ENCODE data around the gene TRIO.

The TRIO gene

DNA sequence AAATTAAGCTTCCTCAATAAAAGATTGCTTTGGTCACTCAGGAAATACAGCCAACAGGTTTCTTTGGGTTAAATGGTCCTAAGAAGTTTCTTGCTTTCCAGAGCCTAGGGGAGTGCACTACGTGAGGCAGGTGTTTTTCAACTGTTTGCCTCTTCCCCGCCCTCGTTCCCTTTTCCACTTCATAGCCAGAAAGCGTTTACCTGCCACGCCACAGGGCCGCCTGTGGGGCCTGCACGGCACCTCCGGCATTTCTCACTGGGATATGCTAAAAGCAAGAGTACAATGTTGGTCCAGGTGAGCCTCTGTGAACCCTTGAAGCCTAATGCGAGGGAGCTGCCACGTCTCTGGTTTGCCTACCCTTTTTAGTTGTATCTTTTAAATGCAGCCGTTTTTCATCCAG is 270.9 kb downstream of the TRIO start:
- DNase-seq (ENCODE audit: low read depth), result no peak
- TF ChIP-seq, protein P1, sequence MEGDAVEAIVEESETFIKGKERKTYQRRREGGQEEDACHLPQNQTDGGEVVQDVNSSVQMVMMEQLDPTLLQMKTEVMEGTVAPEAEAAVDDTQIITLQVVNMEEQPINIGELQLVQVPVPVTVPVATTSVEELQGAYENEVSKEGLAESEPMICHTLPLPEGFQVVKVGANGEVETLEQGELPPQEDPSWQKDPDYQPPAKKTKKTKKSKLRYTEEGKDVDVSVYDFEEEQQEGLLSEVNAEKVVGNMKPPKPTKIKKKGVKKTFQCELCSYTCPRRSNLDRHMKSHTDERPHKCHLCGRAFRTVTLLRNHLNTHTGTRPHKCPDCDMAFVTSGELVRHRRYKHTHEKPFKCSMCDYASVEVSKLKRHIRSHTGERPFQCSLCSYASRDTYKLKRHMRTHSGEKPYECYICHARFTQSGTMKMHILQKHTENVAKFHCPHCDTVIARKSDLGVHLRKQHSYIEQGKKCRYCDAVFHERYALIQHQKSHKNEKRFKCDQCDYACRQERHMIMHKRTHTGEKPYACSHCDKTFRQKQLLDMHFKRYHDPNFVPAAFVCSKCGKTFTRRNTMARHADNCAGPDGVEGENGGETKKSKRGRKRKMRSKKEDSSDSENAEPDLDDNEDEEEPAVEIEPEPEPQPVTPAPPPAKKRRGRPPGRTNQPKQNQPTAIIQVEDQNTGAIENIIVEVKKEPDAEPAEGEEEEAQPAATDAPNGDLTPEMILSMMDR (IDR thresholded peaks at IDR 0.05; ENCODE audit: low read depth, low read length, missing control alignments), result no peak
- no peak overlapping the region for H3K4me3 ChIP-seq (ENCODE audit: low read depth, low read length)
- in situ Hi-C loops (cut with HindIII; ENCODE audit: low sequenced_read_pairs), result loop anchor here (5.0 kb wide), 1 partner anchor 93 kb away; no protein-coding TSS in a partner anchor

DNA sequence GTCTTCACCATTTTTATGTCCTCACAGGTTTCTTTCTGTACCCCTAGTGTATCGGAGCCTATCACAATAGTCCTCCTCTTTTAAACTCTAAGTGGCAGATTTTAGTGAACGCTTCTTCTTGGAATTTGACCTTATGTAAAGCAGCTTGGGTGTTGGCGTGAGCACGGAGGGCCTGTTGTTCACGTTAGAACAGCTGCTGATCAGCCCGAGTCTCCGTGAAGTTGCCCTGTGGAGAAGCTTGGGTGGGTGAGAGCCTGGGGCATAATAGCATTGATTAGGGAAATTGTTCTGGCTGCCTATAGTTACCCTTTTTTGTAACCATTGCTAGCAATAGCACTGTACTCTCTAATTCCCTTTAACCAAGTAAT is 271.5 kb downstream of the TRIO start:
- H3K4me3 ChIP-seq (ENCODE audit: low read depth, low read length), result no peak overlapping the region
- TF ChIP-seq, protein P1 (IDR thresholded peaks at IDR 0.05; ENCODE audit: low read depth, low read length, missing control alignments), result no peak
- in situ Hi-C loops (cut with HindIII; ENCODE audit: low sequenced_read_pairs), result loop anchor here (5.0 kb wide), 1 partner anchor 93 kb away; no protein-coding TSS in a partner anchor
- DNase-seq (ENCODE audit: low read depth), result no peak

DNA sequence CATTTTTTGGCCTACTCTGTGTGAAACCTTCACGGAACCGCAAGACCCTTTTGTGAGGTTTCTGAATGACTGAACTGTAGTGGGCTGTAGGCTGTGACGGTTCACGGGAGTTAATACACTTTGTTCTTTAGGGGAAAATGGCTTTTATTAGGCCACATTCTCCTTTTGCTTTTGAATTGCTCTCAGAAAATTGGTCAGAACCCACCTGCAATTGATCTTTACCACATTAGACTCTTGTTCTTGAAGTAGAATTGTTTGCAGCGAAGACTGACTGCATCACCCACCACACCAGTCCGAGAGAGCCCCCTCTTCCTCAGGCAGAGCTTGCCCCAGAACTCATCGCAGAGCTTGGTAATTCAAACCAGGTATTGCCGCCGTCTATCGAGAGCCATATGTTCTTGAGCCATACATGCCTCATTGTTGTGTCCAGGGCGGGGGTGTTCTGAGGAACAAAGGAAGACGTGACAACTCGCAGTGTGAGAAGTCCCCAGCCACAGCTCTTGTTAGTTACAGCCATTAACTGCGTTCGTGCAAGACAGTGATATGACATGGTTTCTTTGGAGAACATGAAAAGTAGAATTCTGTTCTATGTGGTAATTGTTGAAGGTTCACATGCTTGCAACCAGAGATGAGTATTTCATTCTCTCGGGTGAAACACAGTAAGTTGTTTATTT is 272.0 kb downstream of the TRIO start:
- no peak for DNase-seq (ENCODE audit: low read depth)
- in situ Hi-C loops (cut with HindIII; ENCODE audit: low sequenced_read_pairs), result no loop called here
- no peak overlapping the region for H3K4me3 ChIP-seq (ENCODE audit: low read depth, low read length)
- TF ChIP-seq, protein P1 (IDR thresholded peaks at IDR 0.05; ENCODE audit: low read depth, low read length, missing control alignments), result no peak

DNA sequence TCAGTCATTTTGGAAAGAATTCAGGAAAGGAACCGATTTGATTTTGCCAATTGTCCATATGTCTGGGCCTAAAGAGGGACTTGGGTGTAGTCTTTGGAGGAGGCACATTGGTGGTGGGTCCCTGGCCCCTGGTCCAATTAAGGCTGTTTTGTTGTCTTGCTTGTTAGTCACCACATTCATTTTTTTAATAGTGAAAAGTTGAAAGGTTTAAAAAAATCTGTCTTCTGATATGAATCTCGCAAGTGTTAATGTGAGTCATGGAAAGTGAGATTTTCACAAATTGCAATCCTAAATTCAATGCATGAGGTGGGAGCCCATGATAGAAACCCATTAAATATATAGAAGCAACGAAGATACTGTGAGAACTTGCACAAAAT is 272.5 kb downstream of the TRIO start:
- no peak overlapping the region for H3K4me3 ChIP-seq (ENCODE audit: low read depth, low read length)
- in situ Hi-C loops (cut with HindIII; ENCODE audit: low sequenced_read_pairs), result no loop called here
- no peak for DNase-seq (ENCODE audit: low read depth)
- TF ChIP-seq, protein P1 (IDR thresholded peaks at IDR 0.05; ENCODE audit: low read depth, low read length, missing control alignments), result no peak

DNA sequence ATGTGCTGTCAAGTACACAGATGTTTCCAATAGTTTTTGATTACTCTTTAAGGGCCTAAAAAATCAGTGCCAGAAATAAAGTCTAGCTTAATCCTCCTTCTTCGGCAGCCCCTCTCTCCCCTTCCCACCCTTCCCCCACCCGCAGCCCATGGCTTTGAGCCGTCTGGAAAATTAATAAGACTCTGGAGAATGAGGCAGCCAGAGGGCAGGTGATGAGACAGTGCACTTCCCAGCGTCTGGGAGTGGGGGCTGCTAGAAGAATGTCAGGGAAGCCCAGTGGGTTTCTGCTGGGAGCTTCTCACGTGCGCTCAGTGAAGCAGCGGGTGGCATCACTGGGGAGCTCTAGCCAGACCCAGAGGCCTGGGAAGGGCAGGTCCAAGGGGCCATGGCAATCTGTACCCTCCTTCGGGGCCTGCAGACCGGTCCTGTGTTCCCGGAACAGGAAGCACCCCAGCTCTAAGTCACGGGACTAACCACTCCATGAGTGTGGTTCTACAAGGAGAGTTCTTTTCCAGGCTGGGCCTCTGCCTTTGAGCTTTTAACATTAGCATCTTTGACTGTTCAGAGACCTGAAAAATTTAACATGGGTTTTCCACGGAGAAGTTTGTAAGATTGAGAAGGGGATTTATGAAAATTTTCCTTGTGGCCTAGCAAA is 273.6 kb downstream of the TRIO start:
- DNase-seq (ENCODE audit: low read depth), result no peak
- in situ Hi-C loops (cut with HindIII; ENCODE audit: low sequenced_read_pairs), result no loop called here
- TF ChIP-seq, protein P1 (IDR thresholded peaks at IDR 0.05; ENCODE audit: low read depth, low read length, missing control alignments), result no peak
- no peak overlapping the region for H3K4me3 ChIP-seq (ENCODE audit: low read depth, low read length)

DNA sequence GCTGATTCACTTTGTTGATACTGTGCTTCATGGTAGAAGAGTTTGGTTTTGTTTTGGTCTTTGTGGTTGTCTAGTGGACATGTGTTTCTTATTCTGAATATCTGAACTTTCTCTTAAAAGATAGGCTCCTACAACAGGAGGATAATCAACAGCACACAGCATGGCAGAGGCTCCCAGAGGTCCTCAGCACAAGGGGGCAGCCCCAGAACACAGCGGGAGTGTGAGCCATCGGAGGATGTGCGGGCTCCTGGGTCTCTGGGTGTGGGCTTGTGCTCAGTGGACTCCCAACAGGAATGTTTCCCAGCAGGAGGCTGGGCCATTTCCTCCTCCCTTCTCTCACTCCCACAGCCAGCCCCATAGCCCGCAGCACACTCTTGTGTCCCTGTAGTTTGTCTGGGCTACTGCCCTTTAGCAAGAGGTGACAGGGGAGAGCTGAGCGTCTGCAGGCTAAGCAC is 274.2 kb downstream of the TRIO start:
- in situ Hi-C loops (cut with HindIII; ENCODE audit: low sequenced_read_pairs), result no loop called here
- DNase-seq (ENCODE audit: low read depth), result no peak
- TF ChIP-seq, protein P1 (IDR thresholded peaks at IDR 0.05; ENCODE audit: low read depth, low read length, missing control alignments), result no peak
- H3K4me3 ChIP-seq (ENCODE audit: low read depth, low read length), result no peak overlapping the region

Data from astrocyte of the cerebellum (primary cell).